ENCODE results near the gene YES1. TPM values are rescaled to one million over a fixed set of nuclear protein-coding genes. Genes with fewer than 3 reads are reported as not detected.

Gene YES1
- total RNA-seq, 4 donors from 2014 or later, result 19.2 to 39.5 (median 29.6) TPM

DNA sequence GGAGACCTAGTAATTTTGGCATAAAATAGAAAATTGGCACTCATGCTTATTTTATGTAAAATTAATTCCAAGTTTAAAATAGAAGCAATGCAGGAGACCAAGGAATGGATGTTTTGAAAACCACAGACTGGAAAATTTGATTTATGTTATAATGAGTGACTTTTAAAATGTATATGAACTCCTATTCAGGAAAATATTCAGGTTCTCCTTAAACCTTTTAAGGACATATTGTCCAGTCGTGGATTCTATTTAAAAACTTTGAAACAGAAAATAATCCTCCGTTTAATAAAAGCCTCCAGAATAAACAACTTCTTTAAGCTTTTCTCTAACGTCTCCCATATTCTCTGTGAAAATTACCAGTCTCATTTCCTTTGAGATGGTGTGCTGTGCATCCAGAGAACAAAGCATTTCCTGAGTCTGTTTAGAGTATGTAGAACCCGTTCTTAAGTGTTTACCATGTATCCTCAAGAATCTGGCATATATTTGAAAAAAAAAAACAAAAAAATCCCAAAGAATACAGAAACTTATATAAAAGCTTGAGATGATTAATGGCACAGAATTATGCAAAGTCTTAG lies 8.6 kb upstream of the YES1 start:
- TF ChIP-seq POLR2A (IDR thresholded peaks at IDR 0.05) (no peak), CTCF (IDR thresholded peaks at IDR 0.05 in 4 of 5, conservative IDR thresholded peaks at IDR 0.05 in 1 of 5) (no peak)
- no peak overlapping the region for H3K4me3 ChIP-seq
- H3K36me3 ChIP-seq, result no peaks in the 10 kb centered on the region
- in situ Hi-C loops (cut with MboI; ENCODE audit: low sequenced_read_pairs in 4 of 4), result no loop called here
- H3K9me3 ChIP-seq, result no peaks in the 10 kb centered on the region
- no peak overlapping the region for H3K27ac ChIP-seq
- peaks cover 0 to 3% (median 0%) of the 10 kb centered on the region in 3 donors for H3K27me3 ChIP-seq
- no peaks in the 10 kb centered on the region for H3K4me1 ChIP-seq
- ATAC-seq, result no peak
- intact Hi-C loops (cut with DNase I; ENCODE audit: low total_unique reads), result no loop called here
- no peak for DNase-seq

DNA sequence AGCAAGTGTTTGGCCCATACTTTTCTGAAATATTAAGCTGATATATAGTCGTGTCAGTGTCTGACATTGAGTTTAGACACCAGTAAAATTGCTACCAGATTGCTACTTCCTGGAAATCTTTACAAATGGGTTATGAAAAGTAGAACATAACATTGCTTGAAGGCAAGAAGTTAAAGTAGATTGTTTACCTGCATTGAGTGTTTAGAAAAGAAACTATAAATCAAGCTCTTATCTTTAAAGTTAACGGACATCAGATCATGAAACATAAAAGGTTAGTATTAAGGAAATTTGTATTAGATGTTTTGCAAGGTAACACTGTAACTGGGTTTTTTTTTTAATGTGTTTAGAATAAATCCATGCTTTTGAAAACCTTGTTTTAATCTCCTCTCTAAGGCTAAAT lies 4.8 kb upstream of the YES1 start:
- no peak for DNase-seq
- in situ Hi-C loops (cut with MboI; ENCODE audit: low sequenced_read_pairs in 4 of 4), result no loop called here
- Histone ChIP-seq H3K4me3 (no peak overlapping the region), H3K4me1 (peaks cover 0 to 12% of the 10 kb centered on the region in 2 donors), H3K27me3 (no peaks in the 10 kb centered on the region), H3K9me3 (no peaks in the 10 kb centered on the region), H3K36me3 (no peaks in the 10 kb centered on the region), H3K27ac (no peak overlapping the region)
- intact Hi-C loops (cut with DNase I; ENCODE audit: low total_unique reads), result loop anchor here (10.0 kb wide), 1 partner anchor 1838 kb away; the partner anchor contains the start of gene SMCHD1
- ATAC-seq, result no peak
- TF ChIP-seq CTCF (IDR thresholded peaks at IDR 0.05 in 4 of 5, conservative IDR thresholded peaks at IDR 0.05 in 1 of 5) (no peak), POLR2A (IDR thresholded peaks at IDR 0.05) (no peak)

DNA sequence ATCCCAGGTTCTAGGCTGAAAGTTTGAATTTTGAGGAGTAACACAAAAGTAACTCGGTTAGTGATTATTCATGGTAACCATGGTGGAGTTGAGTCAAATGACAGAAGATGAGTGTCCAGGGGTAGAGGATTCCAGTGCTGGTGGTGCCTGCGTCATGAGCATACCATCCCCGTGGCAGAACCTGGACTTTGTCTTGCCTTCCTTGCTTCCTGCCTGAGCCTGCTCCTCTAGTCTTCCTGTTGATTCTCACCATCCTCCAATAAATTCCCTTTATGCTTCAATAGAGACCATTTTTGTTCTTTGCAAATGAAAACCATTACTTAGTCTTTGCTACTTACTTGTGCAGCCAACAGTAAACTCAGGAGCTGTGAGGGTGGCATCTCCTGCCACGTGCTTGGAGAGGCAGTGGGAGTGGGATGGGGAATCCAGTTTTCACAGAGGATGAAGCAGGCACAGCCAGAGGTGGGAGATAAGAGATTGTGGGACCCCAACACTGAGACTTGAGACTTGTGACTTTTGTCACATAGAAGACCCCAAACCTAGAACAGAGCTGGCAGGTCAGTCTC lies 4.1 kb upstream of the YES1 start:
- Histone ChIP-seq H3K4me1 (peaks cover 0 to 12% of the 10 kb centered on the region in 2 donors), H3K9me3 (no peaks in the 10 kb centered on the region), H3K36me3 (no peaks in the 10 kb centered on the region), H3K4me3 (no peak overlapping the region), H3K27me3 (no peaks in the 10 kb centered on the region), H3K27ac (no peak overlapping the region)
- intact Hi-C loops (cut with DNase I; ENCODE audit: low total_unique reads), result loop anchor here (10.0 kb wide), 1 partner anchor 1839 kb away; the partner anchor contains the start of gene SMCHD1
- in situ Hi-C loops (cut with MboI; ENCODE audit: low sequenced_read_pairs in 4 of 4), result no loop called here
- no peak for DNase-seq
- no peak for TF ChIP-seq CTCF (IDR thresholded peaks at IDR 0.05 in 4 of 5, conservative IDR thresholded peaks at IDR 0.05 in 1 of 5)
- TF ChIP-seq POLR2A (IDR thresholded peaks at IDR 0.05), result no peak
- no peak for ATAC-seq

DNA sequence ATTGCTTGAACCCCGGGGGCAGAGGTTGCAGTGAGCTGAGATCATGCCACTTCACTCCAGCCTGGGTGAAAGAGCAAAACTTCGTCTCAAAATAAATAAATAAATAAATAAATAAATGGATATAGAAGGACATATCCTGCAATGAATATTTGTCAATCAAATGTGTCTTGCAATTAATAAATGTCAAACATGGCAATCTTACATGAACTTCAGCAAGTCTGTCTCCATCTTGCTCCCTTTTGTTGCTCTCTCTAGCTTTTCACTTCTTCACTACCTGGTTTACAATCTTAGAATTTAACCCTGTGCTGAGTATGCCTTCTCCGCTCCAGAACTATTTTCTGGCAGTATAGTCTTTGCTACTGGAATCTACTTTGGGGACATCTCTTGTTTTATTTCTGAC lies 3.3 kb upstream of the YES1 start:
- TF ChIP-seq POLR2A (IDR thresholded peaks at IDR 0.05) (no peak), CTCF (IDR thresholded peaks at IDR 0.05 in 4 of 5, conservative IDR thresholded peaks at IDR 0.05 in 1 of 5) (no peak)
- Histone ChIP-seq H3K4me1 (peaks cover 6 to 20% of the 10 kb centered on the region in 2 donors), H3K4me3 (no peak overlapping the region), H3K27me3 (no peaks in the 10 kb centered on the region), H3K9me3 (no peaks in the 10 kb centered on the region), H3K27ac (no peak overlapping the region), H3K36me3 (no peaks in the 10 kb centered on the region)
- DNase-seq (no peak), ATAC-seq (no peak)
- intact Hi-C loops (cut with DNase I; ENCODE audit: low total_unique reads), result loop anchor here (10.0 kb wide), 1 partner anchor 1839 kb away; the partner anchor contains the start of gene SMCHD1
- in situ Hi-C loops (cut with MboI; ENCODE audit: low sequenced_read_pairs in 4 of 4), result no loop called here

All from gastrocnemius medialis (tissue), 4 donors.